Measurements from ENCODE around the gene CHST11.

Gene CHST11

GRCh38 chr12:104681012-104681690 is 224.4 kb downstream of the CHST11 start:
- DNase-seq = no peak

GRCh38 chr12:104682790-104683279 is 226.1 kb downstream of the CHST11 start:
- DNase-seq = no peak

GRCh38 chr12:104683831-104684503 is 227.2 kb downstream of the CHST11 start:
- no peak for DNase-seq

DNA sequence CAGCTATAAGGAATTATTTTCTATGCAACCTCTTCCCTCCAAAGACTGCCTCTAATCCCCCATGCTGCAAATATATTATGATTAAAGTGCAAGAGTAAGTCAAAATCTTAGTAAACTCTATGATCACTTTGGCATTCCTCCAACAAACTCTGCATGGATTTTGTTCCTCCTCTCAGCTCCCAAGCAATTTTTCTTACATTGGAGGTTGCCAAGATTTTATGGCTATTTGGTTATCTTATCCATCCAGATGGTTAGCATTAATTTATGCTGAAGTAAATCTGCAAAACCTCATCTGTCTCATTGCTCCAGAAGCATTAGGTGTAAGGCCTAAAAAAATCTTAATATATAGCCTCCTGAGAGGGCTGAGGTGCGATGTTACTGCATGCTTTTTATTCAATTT is 228.1 kb downstream of the CHST11 start:
- no peak for DNase-seq

DNA sequence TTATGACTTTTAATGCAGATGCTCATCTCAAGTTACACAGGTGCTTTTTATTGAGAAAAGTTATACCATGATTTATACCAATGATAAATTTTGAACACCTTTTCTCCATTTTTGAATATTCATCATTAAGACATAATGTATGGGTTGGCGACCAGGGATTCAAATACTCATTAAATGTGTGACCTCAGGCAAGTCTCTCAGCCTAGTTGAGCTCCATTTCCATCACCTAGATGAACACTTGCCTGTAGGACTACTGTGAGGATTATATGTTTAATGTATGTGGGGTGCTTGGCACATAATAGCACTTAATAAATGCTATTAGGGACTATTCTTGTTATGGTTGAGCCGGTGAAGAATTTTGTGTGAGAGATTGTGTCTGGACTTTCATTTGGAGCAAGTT is 228.6 kb downstream of the CHST11 start:
- DNase-seq = no peak

GRCh38 chr12:104686196-104686595 is 229.4 kb downstream of the CHST11 start:
- DNase-seq = peak; percentile 35

GRCh38 chr12:104687823-104688573 is 231.2 kb downstream of the CHST11 start:
- no peak for DNase-seq

DNA sequence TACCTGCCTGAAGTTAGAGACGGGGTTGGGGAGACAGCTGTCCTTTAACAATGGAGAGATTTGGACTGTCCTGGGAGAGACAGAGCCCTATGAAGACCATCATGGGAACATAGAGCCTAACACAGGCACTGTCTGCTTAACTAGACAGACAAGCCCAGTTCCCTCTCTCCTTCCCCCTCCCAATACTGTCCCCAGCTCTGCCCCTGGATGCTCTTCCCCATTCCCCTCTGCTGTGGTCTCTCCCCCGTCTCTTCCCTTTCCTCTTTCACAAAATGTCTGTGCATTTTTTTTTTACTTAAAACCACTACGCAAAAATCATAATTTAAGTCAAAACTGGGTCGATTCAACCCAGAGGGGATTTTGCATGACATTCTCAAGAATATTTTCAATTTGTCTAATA is 232.9 kb downstream of the CHST11 start:
- no peak for DNase-seq

DNA sequence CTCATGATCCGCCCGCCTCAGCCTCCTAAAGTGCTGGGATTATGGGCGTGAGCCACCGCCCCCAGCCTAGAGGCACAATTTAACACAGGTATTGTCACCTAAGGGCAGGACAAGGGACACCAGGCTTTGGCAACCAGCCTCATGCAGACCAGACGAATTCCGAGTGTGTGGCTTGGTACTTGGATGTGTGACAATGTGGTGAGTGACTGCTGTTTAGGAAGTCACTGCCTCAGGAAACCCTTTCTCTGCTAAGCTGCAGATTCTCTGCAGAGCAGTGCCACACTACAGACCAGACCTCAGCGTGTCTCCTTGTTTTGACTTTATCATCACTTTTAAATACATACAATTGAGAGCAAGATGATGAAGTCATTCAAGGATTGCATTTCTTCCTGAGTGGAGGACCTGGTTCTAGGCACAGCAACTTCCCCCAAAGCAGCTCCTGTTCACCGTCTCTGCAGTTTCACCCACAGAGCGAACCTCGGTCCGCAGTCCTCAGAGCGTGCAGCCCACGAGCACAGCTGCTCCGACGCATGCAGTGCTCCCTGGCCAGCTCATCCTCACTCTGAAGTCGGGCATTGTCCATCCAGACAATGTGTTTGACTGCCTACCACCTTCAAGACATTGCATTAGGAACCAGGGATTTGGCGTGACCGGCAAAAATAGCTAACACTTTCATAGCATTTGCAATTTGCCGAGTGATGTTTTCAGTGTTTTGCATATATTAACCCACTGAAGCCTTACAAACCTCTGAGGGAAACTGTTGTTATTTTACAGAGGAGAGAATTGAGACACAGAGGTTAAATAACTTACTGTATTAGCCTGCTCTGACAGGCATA is 235.2 kb downstream of the CHST11 start:
- no peak for DNase-seq

GRCh38 chr12:104692557-104693218 is 235.9 kb downstream of the CHST11 start:
- no peak for DNase-seq

DNA sequence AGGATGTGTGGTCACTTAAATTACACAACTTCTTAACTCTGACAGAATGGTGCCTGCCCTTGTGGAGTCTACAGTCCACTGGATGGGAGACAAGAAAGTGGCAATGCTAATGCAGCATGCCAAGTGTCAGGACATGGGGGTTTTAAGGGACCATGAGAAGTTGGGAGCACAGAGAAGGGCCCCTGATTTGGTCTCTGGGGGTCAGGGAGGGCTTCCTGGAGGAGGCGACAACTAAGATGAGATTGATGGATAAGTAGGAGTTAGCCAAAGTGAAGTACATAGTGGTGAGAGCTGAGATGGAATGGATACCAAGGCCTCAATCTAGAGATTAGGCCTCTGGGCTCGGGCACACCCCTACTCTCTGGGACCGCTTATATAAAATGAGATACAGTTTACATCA is 236.7 kb downstream of the CHST11 start:
- no peak for DNase-seq

GRCh38 chr12:104694161-104694560 is 237.4 kb downstream of the CHST11 start:
- no peak for DNase-seq

- no peak for DNase-seq
Measured at GRCh38 chr12:104694711-104695110, 238.0 kb downstream of the CHST11 start.

DNA sequence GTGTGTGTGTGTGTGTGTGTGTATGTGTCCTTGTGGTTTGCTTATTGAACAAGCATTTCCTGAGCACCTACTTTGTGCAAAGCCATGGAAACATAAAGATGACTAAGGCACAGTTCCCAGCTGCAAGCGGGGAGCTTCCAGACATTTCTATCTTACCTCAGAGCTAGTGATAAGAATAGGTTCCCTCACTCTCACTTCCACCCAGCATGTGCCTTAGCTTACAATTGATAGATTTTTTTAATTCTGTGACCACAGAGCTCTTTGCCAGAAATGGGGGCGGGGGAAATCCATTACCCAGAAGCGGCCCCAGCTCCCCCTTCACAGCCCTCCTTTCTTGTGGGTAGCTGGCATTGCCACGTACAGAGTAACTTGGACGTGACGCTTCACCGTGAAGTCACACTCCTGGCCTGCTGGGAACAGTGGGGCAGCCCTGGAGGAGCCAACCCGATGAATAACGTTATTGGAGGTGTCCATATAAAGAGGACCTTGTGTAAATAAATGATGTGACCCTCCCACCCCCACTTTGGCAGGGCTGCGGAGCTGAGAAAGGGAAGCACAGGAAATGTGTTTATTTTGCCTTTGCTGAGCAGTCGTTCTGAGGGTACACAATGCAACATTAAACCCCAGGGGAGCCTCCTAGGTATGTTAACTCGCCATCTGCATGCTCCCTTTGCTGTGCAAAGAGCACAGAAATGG is 238.9 kb downstream of the CHST11 start:
- peak; percentile 36 for DNase-seq

GRCh38 chr12:104697186-104697585 is 240.4 kb downstream of the CHST11 start:
- no peak for DNase-seq

DNA sequence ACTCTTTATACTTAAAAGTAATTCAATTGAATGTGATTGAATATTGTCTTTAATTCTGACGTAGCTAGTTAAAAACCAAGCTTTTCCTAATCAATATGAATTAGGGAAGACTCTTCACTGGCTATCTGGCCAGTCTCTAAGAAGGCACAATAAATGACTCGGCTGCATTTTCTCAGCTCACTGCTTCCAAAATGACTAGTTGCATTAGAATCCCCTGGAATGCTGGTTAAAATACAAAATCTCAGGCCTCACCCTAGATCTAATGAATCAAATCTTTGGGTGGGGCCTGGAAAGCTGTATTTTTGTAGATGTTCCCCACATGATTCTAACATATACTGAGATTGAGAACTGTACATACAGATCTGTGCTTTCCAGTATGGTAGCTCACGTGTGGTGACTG is 242.1 kb downstream of the CHST11 start:
- no peak for DNase-seq

DNA sequence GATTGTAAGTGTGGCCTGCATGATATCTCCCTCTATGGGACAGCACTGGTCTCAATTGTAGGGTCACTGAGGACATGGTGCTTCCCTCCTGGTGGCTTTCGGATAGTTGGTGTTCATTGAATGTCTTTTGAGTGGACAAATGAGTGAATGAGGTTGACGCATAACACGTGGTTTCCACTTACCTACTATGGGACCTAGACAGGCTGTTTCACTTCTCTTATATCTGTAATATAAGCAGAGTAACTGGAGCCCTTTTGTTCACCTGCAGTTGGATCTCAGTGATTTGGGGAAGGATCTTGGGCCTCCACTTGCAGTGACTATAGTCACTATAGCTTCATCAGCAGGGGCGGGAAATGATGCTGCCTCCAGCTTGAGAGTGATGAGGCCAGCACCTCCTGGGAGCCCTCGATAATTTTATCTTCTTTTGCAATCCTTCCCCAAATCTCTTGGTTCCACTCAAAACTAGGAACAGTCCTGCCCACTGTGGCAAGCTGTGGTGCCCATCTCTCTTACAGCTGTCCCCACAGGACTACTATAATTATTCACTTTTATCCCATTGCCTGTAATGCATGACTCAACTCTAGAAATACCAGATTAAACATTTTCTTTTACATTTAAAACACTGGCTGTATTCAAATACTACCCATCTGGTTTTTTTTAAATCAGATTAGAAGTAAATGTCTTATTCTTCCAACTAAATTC is 242.9 kb downstream of the CHST11 start:
- DNase-seq = no peak

GRCh38 chr12:104700324-104700723 is 243.6 kb downstream of the CHST11 start:
- no peak for DNase-seq

DNA sequence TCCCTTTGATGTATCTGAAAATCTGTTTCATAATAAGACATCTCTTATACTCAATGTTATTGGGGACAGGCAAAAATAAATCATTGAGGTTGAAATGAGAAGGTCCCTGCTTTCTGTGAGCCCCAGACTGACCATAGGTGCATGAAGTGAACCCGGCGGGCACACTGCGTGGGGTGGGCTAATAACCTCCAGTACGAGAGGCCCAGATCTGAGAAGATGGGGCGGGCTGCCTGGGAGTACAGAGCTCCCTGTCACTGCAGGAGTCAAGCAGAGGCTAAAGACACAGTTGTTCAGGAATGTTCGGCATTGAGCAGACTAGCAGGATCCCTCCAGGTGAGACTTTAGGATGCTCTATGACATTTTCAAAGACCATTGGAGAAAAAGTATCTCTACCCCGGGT is 244.6 kb downstream of the CHST11 start:
- no peak for DNase-seq

- no peak for DNase-seq
Measured at GRCh38 chr12:104701756-104702155, 245.0 kb downstream of the CHST11 start.

DNA sequence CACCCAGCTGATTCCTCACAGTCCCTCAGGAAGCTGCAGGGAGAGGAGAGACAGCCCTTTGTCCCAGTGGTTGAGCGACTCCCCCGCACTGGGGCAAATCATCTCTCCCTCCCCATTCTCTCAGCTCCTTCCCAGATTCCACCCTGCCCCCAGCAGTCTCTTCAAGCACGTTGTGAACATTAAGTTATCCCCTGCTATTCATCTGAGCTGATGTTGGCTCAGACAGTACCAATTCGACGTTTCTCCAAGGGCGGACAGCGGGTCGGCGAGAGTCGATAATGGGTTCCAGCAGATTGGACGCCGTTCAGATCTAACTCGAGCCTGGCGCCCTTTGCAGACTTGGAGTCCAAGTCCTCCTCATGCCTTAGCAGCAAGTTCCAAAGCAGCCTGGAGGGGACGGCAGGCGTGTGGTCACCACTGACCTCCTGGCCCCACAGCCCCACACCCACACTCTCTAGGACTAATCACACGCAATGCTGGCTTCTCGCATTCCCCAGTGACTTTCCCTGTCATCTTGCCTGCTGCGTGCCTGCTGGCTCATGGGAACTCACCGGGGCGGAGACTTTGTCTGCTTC is 245.9 kb downstream of the CHST11 start:
- DNase-seq = peak; percentile 68
